Activated gamma-delta T cell (primary cell): Measurements from ENCODE around the gene TTLL7.
"Not testable (repeated sequence)": the region's sequence is repeated elsewhere in the genome, so short reads cannot be mapped to it uniquely, and the experiment has no call there.

Experiments
- DNase-seq: peaks from one replicate; lab custom pipeline; 2025; lab: John Stamatoyannopoulos, UW

TTLL7 gene

DNA sequence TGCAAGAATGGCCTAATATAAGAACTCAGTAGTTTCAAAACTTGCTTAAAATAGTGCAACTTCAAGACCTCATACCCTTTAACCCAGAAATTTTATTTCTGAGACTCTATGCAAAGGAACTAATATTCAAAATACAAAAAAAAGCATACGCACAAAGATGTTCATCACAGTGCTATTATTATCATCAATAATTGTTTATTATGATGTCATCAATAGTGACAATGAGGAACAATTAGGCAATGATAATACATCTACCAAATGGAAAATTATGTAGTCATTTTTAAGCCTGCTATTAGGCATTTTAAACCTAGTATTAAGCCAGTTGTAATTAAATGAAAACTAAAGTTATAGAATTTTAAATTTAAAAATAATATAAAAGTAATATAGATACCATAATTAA, 3.3 kb downstream of the TTLL7 start:
- no peak for DNase-seq

DNA sequence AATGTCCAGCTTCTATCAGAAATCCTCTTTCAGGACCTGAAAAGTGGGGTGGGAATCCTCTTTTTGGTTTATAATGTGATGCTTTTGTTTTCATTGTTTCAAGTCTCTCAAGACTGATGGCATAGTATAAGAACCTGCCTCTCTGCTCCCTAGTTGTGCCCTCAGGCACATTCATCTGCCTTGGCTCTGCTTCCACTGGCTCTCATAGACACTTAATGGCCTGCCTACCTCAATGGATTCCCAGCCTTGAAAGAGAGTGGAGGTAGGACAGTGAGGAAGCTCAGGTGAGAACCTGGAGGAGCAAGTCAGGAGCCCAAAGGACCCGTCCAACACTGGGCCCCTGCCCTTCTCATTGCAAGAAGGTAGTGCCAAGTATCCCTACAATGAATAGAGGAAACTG, 4.8 kb downstream of the TTLL7 start:
- no peak for DNase-seq

DNA sequence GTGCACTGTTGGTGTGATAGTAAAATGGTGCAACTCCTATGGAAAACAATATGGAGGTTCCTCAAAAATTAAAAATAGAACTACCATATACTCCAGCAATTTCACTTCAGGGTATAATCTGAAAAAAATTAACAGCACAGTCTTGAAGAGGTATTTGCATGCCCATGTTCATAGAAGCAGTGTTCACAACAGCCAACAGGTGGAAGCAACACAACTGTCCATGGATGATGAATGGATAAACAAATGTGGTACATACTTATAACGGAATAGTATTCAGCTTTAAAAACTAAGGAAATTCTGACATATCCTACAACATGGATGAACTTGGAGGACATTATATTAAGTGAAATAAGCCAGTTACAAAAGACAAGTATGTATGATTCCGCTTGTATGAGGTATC, 8.2 kb downstream of the TTLL7 start:
- DNase-seq, result no peak

DNA sequence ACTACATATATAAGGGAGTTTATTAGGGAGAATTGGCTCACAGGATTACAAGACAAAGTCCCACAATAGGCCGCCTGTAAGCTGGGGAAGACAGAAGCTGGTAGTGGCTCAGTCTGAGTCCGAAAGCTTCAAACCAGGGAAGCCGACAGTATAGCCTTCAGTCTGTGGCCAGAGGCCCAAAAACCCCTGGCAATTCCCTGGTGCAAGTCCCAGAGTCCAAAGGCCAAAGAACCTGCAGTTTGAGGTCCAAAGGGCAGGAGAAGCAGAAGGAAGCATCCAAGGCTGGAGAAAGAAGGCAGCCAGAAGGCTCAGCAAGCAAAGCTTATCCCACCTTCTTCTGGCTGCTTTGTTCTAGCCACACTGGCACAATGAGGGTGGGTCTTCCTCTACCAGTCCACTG, 13.9 kb downstream of the TTLL7 start:
- no peak for DNase-seq

DNA sequence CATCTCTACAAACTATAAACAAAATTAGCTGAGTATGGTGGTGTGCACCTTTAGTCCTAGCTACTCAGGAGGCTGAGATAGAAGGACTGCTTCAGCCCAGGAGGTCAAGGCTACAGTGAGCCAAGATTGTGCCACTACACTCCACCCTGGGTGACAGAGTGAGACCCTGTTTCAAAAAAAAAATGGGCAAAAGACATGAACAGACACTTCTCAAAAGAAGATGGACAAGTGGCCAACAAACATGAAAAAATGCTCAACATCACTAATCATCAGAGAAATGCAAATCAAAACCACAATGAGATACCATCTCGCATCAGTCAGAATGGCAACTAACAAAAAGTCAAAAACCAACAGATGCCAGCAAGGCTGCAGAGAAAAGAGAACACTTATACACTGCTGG, 15.0 kb downstream of the TTLL7 start:
- not testable (repeated sequence) for DNase-seq

DNA sequence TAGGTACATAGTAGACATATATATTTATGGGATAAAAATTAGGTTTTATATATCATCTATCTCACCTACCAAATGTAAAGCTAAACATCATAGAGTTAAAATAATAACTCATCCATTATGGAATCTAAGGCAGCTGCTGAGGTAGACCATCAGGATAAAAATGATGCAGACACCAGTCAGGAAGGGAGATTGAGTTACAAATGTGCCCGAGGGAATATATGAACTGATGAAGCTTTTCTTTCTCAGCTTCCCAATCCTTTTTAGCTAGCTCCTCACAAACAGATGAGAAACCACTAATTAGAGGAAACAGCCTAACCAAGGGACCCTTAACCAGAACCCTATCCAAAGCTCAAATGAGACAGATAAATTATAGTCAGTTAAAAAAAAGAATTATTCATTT, 20.9 kb downstream of the TTLL7 start:
- DNase-seq, result no peak

DNA sequence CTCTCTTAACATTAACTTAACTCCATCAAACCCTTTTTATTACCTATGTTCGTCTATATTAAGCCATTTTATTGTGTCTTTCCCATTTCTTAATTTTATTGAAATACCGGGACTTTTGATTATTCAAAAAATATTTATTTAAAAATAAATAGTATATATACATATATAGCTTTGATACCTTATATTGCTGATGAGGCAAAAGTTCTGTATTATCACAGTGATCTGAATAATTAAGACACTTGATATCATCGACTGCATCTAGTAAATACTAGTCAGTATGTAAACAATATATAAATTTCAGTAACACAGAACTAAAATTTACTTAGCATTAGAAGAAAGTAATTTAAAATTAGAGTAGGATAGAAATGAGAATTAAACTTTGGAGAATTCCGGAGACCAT, 22.0 kb downstream of the TTLL7 start:
- DNase-seq, result no peak

DNA sequence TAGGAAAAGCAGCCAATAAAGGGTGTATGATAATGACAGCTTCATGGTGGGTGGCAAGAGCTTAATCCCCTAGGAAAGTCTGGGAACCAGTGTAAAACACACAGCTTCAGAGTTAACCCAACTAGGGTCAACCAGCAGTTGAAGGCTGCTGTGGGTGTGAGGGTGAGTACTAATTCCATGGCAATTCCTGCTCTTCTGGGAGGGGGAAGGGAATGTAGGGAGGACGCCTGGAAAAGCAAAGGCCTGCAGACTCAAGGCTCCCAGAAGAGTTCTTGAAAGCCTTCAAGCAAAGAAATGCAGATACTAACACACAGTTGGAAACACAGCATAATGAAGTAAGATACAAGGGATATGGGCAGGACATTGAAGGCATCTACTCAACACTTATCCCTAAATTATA, 28.1 kb downstream of the TTLL7 start:
- DNase-seq, result no peak

DNA sequence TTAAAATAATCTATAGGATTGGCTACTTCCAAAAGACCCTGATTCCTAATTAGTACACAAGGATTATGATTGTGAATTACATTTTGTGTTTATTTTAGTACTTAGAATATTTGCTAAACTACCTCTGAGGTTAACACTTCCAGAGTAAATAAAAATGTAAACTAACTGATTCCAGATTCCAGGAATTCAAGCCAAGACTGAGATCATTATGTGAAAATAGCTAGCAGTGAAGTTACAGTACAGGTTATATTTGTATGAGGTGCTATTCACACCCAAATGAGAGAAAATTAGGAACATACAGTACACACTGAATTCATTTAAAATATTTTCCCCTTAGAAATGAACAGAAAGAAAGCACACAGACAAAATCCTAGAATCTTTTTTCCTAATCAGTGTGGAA, 28.8 kb downstream of the TTLL7 start:
- DNase-seq, result no peak

DNA sequence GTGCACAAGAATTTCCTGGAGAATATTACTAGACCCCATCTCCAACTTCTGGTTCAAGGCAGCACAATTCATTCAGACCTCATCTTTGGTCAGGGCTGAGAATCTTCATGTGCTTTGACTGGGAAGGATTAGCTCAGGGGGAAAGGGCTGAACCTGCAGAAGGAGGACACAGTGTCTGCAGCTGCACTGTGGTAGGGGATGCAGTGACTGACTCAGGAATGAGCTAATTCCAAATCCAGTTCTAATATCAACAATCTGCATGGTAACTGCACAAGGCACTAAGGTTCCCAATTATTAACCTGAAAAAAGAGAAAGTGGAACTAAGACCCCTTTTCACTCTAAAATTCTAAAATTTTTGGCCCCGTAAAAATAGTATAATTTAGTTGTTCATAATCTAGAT, 31.6 kb downstream of the TTLL7 start:
- DNase-seq, result no peak

DNA sequence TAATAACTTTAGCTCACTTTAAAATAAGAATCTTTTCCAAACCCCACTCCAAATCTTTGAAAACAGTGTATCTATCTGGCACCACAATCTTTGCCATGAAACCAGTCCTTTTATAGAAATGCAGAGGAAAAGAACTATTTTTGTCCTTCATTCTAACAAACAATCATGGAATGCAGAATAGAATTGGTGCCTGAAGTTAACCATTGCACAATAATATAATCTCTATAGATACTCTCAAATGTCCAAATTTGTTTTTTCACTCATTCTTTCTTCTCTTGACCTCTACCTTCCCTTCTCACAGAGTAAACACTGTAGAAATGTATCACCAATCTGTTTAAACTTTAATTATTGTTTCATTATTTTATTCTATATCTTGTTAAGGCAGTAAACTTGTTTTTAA, 34.8 kb downstream of the TTLL7 start:
- no peak for DNase-seq

DNA sequence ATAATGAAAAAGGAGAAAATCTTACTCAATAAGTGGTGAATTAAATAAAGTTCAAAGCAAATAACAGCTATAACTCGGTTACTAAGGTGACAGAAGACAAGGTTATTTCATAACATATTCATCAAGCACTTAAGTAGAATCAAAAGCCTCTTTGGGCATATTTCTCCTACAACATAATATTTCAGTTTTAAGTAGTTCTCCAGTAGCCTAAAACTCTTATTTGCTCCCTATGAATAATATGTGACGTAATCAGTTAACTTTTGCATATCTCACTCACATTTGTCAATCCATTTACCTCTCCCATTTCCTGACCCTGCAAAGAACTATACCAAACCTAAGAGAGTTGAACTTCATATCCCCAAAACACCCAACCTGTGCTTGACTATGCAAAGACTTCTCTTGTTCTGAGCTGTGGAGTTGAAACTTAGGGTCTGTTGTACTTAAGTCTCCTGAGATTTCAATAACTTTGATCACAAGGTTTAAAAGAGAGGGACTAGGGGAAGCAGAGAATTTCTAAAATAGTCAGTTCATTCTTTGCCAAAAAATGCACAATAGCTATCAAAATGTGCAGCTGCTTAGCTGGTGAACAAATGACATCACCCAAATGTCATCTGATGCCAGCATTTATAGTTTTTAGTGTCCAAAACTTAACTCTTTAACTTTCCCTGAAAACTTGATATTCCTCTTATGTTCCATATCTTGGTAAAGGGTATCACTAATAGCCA, 37.2 kb downstream of the TTLL7 start:
- no peak for DNase-seq

DNA sequence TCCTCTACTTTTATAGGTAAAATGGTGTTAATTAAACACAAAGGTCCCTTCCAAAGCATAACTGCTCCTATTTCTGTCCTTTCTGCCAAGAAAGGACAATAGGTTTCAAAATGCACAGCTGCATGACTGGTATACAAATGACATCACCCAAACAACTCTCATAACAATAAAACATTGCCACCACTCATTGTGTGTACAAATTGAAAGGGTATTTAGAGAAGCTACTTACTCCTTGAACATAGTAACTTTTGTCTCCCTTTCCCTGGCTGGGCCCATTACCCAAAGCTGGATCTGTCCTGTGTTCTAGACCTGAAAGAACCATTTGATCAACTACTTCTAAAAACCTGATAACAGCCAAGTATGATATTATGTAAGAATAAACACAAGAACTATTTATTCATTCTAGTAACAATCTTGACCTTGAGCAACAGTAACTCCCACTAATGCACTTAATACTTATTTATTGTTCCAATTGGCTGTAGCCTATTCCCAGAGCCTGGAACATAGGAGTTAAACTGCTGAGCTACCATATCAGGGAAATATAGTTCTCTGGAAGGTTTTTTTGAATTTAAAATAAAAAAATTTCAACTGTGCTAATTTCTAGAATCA, 38.2 kb downstream of the TTLL7 start:
- DNase-seq, result no peak

DNA sequence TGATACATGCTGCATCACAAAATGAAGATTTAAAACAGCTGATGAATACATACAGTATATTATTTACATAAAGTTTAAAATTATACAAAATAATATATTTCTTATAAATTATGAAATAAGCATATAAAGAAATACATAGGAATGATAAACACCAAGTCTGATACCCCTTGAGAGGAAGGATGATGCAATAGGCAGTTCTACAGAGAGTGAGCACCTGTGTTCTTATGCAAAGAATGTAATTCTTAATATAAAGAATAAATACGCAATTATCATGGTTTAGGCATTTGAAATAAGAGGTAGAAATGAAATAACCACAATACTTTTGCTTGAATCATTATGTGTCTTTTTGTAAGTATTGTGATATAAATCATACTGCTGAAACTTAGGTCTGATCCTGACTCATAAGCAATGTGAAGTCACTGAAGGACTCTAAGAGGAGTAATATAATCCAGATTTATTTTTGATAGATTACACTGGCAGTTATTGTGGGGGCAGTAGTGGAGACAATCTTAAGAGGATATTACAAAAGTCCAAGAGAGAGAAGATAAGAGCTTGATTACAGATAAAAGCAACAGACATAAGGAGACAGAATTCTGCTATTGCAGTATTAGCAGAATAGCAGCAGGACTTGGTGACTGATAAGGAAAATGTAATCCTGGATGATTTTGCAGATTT, 39.0 kb downstream of the TTLL7 start:
- no peak for DNase-seq

DNA sequence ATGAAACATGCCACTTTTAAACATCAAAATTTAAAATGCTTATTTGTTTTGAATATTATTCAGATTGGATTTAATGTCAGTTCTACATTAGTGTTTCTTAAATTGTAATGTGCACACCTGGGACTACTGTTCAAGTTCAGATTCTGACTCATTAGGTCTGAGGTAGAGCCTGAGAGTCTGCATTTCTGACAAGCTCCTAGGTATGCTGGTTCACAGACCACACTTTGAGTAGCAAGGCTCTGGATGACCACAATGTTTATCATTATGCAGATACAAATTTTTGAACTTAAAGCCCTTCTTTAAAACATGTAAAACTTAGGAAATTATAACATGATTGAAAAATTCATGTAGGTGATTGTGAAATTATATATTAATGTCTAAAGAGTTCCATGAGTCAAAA, 40.2 kb downstream of the TTLL7 start:
- no peak for DNase-seq

DNA sequence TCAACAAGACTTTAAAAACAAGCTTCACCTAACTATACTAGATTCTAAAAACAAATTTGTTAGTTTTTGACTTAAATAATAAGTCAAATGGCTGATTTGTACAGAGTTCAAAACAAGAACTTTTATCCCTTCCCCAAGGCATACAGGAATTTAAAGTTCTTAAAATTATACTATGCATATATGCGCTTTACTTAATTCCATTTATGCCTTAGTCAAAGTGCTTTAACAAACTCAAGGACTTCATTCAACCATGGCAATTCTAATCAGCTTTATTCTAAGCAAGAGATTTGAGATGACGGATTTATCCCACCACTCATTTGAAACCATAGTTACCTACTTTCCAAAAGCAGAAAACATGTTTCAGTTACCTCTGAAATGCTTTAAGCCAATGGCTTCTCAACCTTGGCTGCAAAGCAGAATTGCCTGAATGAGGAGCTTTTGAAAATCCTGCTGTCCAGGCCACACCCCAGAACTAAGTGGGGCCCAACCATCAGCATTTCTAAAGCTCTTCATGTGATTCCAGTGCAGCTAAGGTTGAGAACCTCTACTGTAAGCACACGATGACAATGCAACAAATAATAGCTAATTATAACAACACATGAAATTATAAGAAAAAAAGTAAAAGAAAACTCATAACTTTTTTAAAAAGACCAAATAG, 44.6 kb downstream of the TTLL7 start:
- DNase-seq, result no peak

DNA sequence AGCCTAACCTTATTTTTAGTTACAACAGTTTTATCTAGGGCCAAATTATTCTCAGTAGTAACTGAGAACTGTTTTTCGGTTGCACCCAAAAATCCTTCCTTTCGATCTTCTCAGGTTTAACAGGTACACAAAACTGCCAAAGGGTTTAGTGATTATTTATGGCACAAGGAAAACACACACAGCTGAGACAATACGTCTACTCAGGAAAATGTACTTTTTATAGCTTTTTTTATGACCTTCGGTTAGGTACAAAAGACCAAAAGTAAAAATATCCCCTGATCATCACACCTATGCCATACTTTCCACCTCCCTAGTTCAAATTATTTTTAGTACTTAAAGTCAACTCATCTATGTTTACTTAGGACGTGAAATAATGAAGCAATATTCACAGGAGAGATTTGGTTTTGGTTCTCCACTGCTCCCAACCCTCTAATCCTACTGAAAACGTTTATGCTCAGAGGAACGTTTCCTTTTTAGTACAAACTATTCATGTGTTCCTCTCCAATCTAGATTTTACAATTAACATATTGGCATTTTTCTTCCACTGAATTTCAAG, 48.7 kb downstream of the TTLL7 start:
- DNase-seq, result no peak

DNA sequence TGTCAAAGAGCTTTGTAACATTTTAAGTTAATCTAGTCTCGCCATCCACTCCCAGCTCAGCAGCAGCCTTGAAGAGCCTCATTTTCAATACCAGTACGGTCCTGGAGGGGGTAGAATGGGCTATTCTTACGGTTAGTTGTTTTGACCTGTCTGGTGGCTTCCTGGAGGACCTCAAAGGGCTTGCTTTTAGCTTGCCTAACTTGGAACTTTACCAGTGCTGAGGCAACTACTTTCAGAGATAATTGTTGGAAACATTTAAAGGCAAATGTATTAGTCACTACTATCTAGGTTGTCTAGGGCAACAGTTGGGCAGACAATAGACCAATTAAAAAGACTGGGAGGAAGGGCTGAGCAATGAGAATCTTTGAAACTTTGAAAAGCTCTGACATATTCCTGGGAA, 56.0 kb downstream of the TTLL7 start:
- DNase-seq, result no peak

DNA sequence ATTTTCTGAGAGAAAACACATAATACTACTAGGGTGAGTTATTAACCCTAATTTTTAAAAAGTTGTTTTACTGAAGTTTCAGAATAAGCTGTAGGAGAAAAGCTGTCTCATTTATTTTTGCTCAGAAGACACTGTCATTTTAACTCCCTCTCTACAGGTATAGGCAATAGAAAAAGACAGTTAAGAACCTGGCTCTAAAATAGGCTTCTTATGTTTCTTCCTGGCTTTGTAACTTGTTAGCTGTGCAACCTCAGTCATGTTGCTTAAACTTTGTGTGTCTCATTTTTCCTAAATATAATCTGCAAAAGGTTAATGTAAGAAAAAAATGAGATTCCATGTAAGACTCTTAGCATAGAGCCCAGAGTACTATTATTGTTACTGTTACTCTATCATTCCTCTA, 64.4 kb downstream of the TTLL7 start:
- no peak for DNase-seq

DNA sequence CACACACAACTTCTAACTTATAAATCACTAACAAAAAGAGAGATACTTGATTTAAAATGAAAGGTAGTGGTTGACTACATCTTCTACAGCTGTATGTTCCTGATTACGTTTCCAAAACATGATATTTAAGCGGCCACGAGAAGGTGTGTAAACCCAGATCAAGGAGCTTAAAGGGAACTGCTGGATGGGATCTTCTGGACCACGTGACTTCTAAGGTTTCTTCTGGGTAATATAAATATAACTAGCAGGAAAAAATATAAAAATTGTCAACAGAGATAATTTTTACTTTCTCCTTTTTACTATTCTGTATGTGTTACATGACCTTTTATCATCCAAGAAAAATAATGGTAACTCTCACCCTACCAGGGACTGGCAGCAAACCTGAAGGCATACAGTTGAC, 66.2 kb downstream of the TTLL7 start:
- DNase-seq, result no peak

DNA sequence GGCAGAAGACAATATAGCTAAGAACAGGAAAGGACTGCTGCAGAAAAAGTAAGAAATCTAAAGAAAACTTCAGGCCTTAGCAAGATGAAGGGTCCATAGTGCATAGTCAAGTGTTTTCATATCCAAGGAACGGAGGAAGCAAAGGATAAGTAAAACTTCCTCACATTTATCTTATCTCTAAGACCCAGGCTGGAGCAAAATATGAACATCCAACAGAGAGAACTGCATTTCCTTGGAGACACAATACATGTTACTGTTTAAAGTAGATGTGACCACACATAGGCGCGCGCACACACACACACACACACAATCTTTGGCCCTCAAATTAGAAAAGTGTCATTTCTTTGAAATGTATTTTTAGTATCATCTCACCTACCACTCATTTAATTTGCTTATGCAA, 66.7 kb downstream of the TTLL7 start:
- no peak for DNase-seq

DNA sequence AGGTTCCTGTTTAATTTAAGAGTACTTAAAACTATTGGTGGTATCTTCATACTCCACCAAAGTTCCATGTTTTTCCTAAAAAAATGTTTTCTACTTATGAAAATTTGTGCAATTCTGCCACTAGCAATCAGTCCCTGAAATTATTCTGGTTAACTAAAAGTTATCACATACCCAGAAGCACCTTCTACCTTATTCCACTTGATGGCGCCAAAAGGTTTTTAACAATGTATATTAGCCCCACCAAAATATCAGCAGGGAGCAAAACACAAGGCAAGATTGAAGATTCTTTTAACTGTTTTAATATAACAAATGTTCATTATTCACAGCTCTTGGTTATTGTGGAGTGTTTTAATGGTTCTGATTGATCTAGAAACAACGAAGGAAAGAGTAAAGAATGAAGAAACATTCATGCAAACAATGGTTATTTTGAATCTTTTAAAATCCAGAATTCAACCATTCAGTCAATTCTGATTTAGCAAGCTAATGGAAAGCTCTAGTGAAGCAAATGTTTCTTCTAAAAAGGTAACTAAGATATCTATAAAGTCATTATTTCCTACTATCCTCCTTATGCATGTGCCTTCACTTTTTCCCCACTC, 67.2 kb downstream of the TTLL7 start:
- DNase-seq, result no peak
